DOHH2 (cell line): ENCODE measurements around the gene IFT122.

Experiments
- H3F3A ChIP-seq: fragments of 200-600 bp; sonication (generic), shearing (Covaris generic); 2 replicates; pipeline ENCODE4 v1.6.0; 2016; ENCODE audit warnings: antibody characterized with exemption, mild to moderate bottlenecking; ENCODE audit not compliant: control insufficient read depth, insufficient read depth
- H3K27ac ChIP-seq: fragments of 200-600 bp; sonication (generic); 2 replicates; pipeline ENCODE4 v1.5.1; 2014; ENCODE audit warnings: low read depth, mild to moderate bottlenecking, low read length, moderate library complexity
- H3K27me3 ChIP-seq: fragments of 200-600 bp; sonication (generic); 2 replicates; pipeline ENCODE4 v1.6.1; 2014; ENCODE audit warnings: mild to moderate bottlenecking, low read length, mixed read lengths; ENCODE audit not compliant: control insufficient read depth
- H3K36me3 ChIP-seq: fragments of 200-600 bp; sonication (generic); 2 replicates; pipeline ENCODE4 v1.6.1; 2014; ENCODE audit warnings: mild to moderate bottlenecking, low read length, moderate library complexity, mixed read lengths; ENCODE audit not compliant: control insufficient read depth
- H3K4me1 ChIP-seq: fragments of 200-600 bp; sonication (generic); 2 replicates; pipeline ENCODE4 v1.6.1; 2014; ENCODE audit warnings: mild to moderate bottlenecking, low read length, mixed read lengths; ENCODE audit not compliant: control insufficient read depth
- H3K4me2 ChIP-seq: fragments of 200-600 bp; sonication (generic); 2 replicates; pipeline ENCODE4 v1.6.0; 2014; ENCODE audit warnings: mild to moderate bottlenecking, low read length, moderate library complexity
- H3K4me3 ChIP-seq: fragments of 200-600 bp; sonication (generic); 2 replicates; pipeline ENCODE4 v1.5.1; 2014; ENCODE audit warnings: mild to moderate bottlenecking, low read length, mixed read lengths
- H3K79me2 ChIP-seq: fragments of 200-600 bp; sonication (generic); 2 replicates; pipeline ENCODE4 v1.6.1; 2014; ENCODE audit warnings: mild to moderate bottlenecking, low read length, mixed read lengths; ENCODE audit not compliant: control insufficient read depth
- H3K9me2 ChIP-seq: fragments of 200-600 bp; sonication (generic); replicated peaks from 2 replicates; pipeline ENCODE4 v1.6.1; 2014; ENCODE audit warnings: mild to moderate bottlenecking, low read length, mixed read lengths; ENCODE audit not compliant: control insufficient read depth
- H3K9me3 ChIP-seq: fragments of 200-600 bp; sonication (generic); 2 replicates; pipeline ENCODE4 v1.6.1; 2014; ENCODE audit warnings: antibody characterized with exemption, low read length, mixed read lengths; ENCODE audit not compliant: control insufficient read depth, insufficient read depth
- H4K20me1 ChIP-seq: fragments of 200-600 bp; sonication (generic); 2 replicates; pipeline ENCODE4 v1.6.0; 2014; ENCODE audit warnings: low read depth, mild to moderate bottlenecking, antibody characterized with exemption, low read length, moderate library complexity; ENCODE audit not compliant: control insufficient read depth, insufficient read depth
- CTCF ChIP-seq: fragments of 200-600 bp; sonication (generic); IDR thresholded peaks from one replicate; pipeline ENCODE4 v1.5.1; 2014; ENCODE audit warnings: antibody characterized with exemption, mild to moderate bottlenecking, low read depth, low read length; ENCODE audit not compliant: poor library complexity, severe bottlenecking
- EZH2phosphoT487 ChIP-seq: fragments of 200-600 bp; sonication (generic); IDR thresholded peaks from 2 replicates; pipeline ENCODE4 v1.6.1; 2017; ENCODE audit warnings: borderline replicate concordance, mild to moderate bottlenecking, antibody characterized with exemption, low read length, moderate library complexity, mixed read lengths

The IFT122 gene

GRCh38 chr3:129530821-129531220 lies 90.8 kb downstream of the IFT122 start:
- H3F3A ChIP-seq, result no peaks in the 10 kb centered on the region
- H3K9me2 ChIP-seq, result no peaks in the 10 kb centered on the region
- no peak overlapping the region for H3K4me3 ChIP-seq
- H3K27me3 ChIP-seq, result no peaks in the 10 kb centered on the region
- H3K79me2 ChIP-seq, result no peaks in the 10 kb centered on the region
- H3K9me3 ChIP-seq, result no peaks in the 10 kb centered on the region
- H3K36me3 ChIP-seq, result no peaks in the 10 kb centered on the region
- no peak for TF ChIP-seq EZH2phosphoT487
- no peak for TF ChIP-seq CTCF
- H4K20me1 ChIP-seq, result no peaks in the 10 kb centered on the region
- no peak overlapping the region for H3K4me2 ChIP-seq
- H3K27ac ChIP-seq, result no peak overlapping the region
- peaks cover 8% of the 10 kb centered on the region for H3K4me1 ChIP-seq

GRCh38 chr3:129531699-129532098 lies 91.7 kb downstream of the IFT122 start:
- Histone ChIP-seq H3K79me2 (no peaks in the 10 kb centered on the region), H3K9me2 (no peaks in the 10 kb centered on the region), H3K27me3 (peaks cover 3% of the 10 kb centered on the region; the same call in 1 of the 2 replicates), H3K4me1 (no peaks in the 10 kb centered on the region), H3K4me2 (no peak overlapping the region), H3K9me3 (no peaks in the 10 kb centered on the region), H3F3A (no peaks in the 10 kb centered on the region), H4K20me1 (no peaks in the 10 kb centered on the region), H3K27ac (no peak overlapping the region), H3K36me3 (no peaks in the 10 kb centered on the region), H3K4me3 (no peak overlapping the region)
- TF ChIP-seq EZH2phosphoT487 (no peak), CTCF (no peak)

- no peaks in the 10 kb centered on the region for H3K4me1 ChIP-seq
- H3F3A ChIP-seq, result no peaks in the 10 kb centered on the region
- no peak overlapping the region for H3K4me3 ChIP-seq
- H3K9me2 ChIP-seq, result no peaks in the 10 kb centered on the region
- TF ChIP-seq EZH2phosphoT487 (no peak), CTCF (no peak)
- no peaks in the 10 kb centered on the region for H4K20me1 ChIP-seq
- peaks cover 3% of the 10 kb centered on the region; the same call in 1 of the 2 replicates for H3K27me3 ChIP-seq
- no peaks in the 10 kb centered on the region for H3K36me3 ChIP-seq
- no peaks in the 10 kb centered on the region for H3K79me2 ChIP-seq
- no peaks in the 10 kb centered on the region for H3K9me3 ChIP-seq
- no peak overlapping the region for H3K27ac ChIP-seq
- no peak overlapping the region for H3K4me2 ChIP-seq
Measured at GRCh38 chr3:129532261-129532660, 92.2 kb downstream of the IFT122 start.
